Left lobe of liver (tissue), 2 donors: Measurements from ENCODE around the gene KCTD13. TPM values are rescaled to one million over a fixed set of nuclear protein-coding genes. Genes with fewer than 3 reads are reported as not detected.
A peak's percentile ranks its signal among the peaks of the same experiment; 100 is the strongest.
"Not testable (repeated sequence)": the region's sequence is repeated elsewhere in the genome, so short reads cannot be mapped to it uniquely, and the experiment has no call there.

ENCODE experiments used
- ATAC-seq: fragments of 200-7000 bp; cut with Tn5 transposase; one replicate; pipeline ENCODE4 v1.9.1; 2020; ENCODE audit warnings: mild to moderate bottlenecking, moderate library complexity
- DNase-seq: peaks from one replicate; pipeline ENCODE4 v3.0.0-alpha.2; 2020; ENCODE audit warnings: low spot score
- total RNA-seq: library from RNA; stranded (reverse); gene quantifications from one replicate; pipeline ENCODE4 v1.2.1, GENCODE V29; 2021
- donor health status: DM: no; HTN: no; CAD: no; lungs with moderate emphysema.
- donor health status: DM: no; HTN: yes; CAD: no.

The KCTD13 gene
- total RNA-seq, 1 donor from 2014 or later, result 9.8 TPM

- DNase-seq (no peak), ATAC-seq (no peak)
These were observed 17.3 kb downstream of the KCTD13 start for GRCh38 chr16:29908719-29909220.

GRCh38 chr16:29907973-29908372 lies 18.1 kb downstream of the KCTD13 start:
- ATAC-seq, result no peak
- DNase-seq, result no peak

- ATAC-seq (no peak), DNase-seq (no peak)
These were observed 19.3 kb downstream of the KCTD13 start for GRCh38 chr16:29906520-29907244.

- DNase-seq (no peak), ATAC-seq (no peak)
These were observed 20.4 kb downstream of the KCTD13 start for GRCh38 chr16:29905668-29906067.

GRCh38 chr16:29904947-29905346 lies 21.1 kb downstream of the KCTD13 start:
- ATAC-seq, result no peak
- no peak for DNase-seq

GRCh38 chr16:29903590-29903989 lies 22.4 kb downstream of the KCTD13 start:
- ATAC-seq (no peak), DNase-seq (no peak)

GRCh38 chr16:29901607-29901945 lies 24.4 kb downstream of the KCTD13 start:
- DNase-seq (no peak), ATAC-seq (no peak)

- ATAC-seq (no peak), DNase-seq (no peak)
These were observed 25.0 kb downstream of the KCTD13 start for GRCh38 chr16:29900888-29901606.

- ATAC-seq, result peak; percentile 94
- peak; percentile 72 for DNase-seq
These were observed 25.7 kb downstream of the KCTD13 start, which contains the start of gene ASPHD1 for GRCh38 chr16:29900102-29900887. ASPHD1 (plus strand) TSS chr16:29900488; CDS start chr16:29900972, 484 bp downstream.

- peak; percentile 4 for ATAC-seq
- no peak for DNase-seq
These were observed 26.4 kb downstream of the KCTD13 start, which contains the start of gene SEZ6L2 for GRCh38 chr16:29899516-29900101. SEZ6L2 (minus strand) TSS chr16:29899550; CDS start chr16:29899019, 531 bp downstream.

- ATAC-seq (no peak), DNase-seq (no peak)
These were observed 27.1 kb downstream of the KCTD13 start for GRCh38 chr16:29898804-29899515.

GRCh38 chr16:29898135-29898803 lies 27.8 kb downstream of the KCTD13 start:
- DNase-seq (no peak), ATAC-seq (no peak)

GRCh38 chr16:29897333-29897732 lies 28.7 kb downstream of the KCTD13 start:
- DNase-seq (no peak), ATAC-seq (no peak)

- ATAC-seq, result no peak
These were observed 29.2 kb downstream of the KCTD13 start for GRCh38 chr16:29896841-29897240.

GRCh38 chr16:29894352-29894751 lies 31.7 kb downstream of the KCTD13 start:
- ATAC-seq (no peak), DNase-seq (no peak)

More at GRCh38 chr16:29896841-29897240, 29.2 kb downstream of the KCTD13 start:
- no peak for DNase-seq

GRCh38 chr16:29893553-29893952 lies 32.5 kb downstream of the KCTD13 start:
- ATAC-seq (no peak), DNase-seq (no peak)

- no peak for ATAC-seq
- no peak for DNase-seq
These were observed 33.6 kb downstream of the KCTD13 start for GRCh38 chr16:29892458-29892813.

- ATAC-seq (peak; percentile 75), DNase-seq (no peak)
These were observed 34.2 kb downstream of the KCTD13 start for GRCh38 chr16:29891525-29892457.

GRCh38 chr16:29889372-29889771 lies 36.7 kb downstream of the KCTD13 start:
- not testable (repeated sequence) for ATAC-seq, DNase-seq
